GM18870 (cell line): ENCODE data around the gene LCN1.
"Not testable (repeated sequence)": the region's sequence is repeated elsewhere in the genome, so short reads cannot be mapped to it uniquely, and the experiment has no call there.

Source experiments
- ATAC-seq: cut with Tn5 transposase; IDR thresholded peaks from one replicate; pipeline ENCODE4 v1.9.1; 2021; ENCODE audit warnings: moderate library complexity; ENCODE audit not compliant: unreplicated experiment

The LCN1 gene

GRCh38 chr9:135522137-135522877 lies 1.1 kb downstream of the LCN1 start:
- no peak for ATAC-seq

- ATAC-seq: no peak
These were observed 1.7 kb downstream of the LCN1 start for GRCh38 chr9:135522931-135523330.

DNA sequence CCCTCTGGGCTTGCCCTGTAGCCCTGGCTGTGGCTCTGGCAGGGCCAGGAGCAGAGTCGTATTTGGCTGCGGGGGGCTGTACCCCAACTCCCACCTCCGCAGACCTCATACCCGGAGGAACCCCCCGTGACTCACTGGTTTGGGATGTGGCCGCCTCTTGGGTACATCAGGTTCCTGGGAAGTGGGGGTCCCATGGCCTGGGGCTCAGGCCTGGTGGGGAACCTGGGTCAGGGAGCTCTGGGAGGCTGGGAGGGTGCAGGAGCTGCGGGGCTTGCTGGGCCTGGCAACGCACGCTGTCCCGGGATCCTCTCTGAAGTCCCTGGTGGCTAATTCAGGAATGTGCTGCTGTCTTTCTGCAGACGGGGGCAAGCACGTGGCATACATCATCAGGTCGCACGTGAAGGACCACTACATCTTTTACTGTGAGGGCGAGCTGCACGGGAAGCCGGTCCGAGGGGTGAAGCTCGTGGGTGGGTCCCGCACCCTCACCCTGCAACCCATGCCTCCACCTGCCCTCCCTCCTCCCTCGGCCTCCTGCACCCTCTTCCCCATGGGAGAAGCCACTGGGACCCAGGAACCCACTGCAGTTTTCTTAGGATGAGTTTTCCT lies 2.4 kb downstream of the LCN1 start:
- no peak for ATAC-seq

DNA sequence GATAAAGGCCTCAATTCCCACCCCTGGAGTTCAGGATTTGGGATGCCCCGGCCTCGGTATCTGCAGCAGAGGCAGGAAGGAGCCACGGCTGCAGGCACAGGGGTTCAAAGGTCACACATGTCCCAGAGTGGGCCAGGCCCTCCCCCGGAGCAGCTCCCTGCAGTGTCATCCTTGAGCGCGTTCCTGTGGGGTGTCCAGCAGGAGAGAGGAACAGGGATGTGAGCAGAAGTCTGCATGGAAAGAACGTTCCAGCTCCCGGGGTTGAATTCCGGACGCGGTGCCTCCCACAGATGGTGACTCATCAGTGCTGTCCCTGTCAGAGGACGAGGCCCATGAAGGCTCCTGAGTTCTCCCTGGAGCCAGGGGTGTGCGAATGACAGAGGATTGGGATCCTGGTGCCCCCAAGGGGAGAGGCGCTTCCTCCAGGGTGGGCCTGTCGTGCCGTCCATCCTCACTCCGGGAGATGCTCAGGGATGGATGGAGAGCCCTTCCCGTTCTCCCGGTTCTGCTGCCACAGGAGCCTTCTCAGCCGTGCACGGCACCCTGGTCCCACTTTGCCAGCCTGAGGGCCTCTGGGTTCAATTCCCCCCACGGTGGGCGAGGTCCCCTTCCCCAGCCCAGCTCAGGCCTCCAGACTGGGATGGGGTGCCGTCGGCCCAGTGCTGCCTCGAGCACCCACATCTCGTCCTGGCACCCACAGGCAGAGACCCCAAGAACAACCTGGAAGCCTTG lies 3.1 kb downstream of the LCN1 start:
- no peak for ATAC-seq

DNA sequence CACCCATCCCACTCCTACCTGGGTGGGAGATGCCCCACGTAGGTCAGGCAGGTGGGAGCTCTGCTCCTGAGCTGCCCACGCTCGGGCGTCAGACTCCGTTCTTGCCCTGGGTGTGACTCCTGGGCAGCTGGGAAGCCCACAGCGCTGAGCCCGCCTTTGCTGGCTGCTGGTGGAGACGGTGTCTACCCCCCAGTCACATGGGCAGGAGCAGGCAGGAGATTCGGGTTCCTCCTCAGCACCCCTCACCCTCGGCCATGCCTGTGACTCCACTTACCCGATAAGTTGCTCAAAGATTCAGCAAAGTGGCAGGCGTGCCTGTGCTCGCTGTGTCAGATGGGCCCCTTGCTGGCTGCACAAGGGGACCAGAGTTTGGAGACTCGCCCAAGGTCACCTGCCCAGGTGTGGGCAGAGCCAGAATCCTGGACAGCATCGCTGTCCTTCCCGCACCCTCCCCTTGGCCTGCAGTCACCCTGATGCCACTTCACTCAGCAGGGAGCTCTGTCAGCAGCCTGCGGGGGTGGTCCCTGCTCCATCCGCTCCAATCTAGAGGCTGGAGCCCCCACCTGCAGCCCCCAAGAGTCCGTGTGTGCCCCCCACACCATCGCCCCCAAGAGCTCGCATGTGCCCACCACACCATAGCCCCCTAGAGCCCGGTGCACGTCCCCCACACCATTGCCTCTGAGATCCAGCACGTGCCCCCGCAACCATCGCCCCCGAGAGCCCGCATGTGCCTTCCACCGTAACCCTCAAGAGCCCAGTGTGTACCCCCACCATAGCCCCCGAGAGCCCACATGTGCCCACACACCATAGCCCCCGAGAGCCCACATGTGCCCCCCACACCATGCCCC lies 4.2 kb downstream of the LCN1 start:
- no peak for ATAC-seq

DNA sequence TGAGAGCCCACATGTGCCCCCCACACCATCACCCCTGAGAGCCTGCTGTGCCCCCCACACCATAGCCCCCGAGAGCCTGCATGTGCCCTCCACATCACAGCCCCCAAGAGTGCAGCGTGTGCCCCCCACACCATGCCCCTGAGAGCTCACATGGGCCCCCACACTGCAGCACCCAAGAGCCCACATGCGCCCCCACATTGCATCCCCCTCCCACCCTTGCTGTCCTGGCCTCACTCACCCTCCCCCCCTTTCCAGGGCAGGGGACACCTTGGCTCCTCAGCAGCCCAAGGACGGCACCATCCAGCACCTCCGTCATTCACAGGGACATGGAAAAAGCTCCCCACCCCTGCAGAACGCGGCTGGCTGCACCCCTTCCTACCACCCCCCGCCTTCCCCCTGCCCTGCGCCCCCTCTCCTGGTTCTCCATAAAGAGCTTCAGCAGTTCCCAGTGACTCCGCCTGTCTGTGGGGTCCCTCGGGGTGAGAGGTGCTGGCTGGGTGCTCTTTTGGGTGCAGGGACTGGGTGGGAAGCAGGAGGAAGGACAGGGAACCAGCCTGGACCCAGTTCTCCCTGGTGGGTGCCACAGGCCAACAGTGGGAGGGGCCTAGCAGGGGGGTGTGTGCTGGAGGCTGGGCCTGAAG lies 5.0 kb downstream of the LCN1 start:
- no peak for ATAC-seq

- ATAC-seq: no peak
These were observed 5.7 kb downstream of the LCN1 start for GRCh38 chr9:135526730-135527571.

- ATAC-seq: not testable (repeated sequence)
These were observed 7.7 kb downstream of the LCN1 start for GRCh38 chr9:135528842-135529435.

- ATAC-seq: no peak
These were observed 8.9 kb downstream of the LCN1 start for GRCh38 chr9:135530146-135530545.

- no peak for ATAC-seq
These were observed 9.9 kb downstream of the LCN1 start for GRCh38 chr9:135531096-135531495.

DNA sequence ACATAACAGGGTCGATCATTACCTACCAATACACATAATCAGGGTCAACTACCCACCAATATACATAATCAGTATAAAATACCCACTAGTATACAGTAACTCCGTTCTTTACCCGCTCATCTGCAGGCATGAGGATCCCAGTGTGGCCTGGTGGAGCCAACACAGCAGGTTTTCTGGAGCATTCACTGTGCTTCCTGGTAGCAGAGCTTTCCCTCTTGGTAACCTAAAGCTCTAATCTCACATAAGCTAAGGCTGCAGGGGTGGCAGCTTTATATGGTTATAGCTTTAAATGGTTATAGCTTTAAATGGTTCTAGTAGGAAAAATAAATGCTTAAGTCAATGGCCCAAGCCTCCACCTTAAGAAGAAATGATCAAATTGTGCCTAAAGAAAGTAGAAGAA lies 11.9 kb downstream of the LCN1 start:
- no peak for ATAC-seq

DNA sequence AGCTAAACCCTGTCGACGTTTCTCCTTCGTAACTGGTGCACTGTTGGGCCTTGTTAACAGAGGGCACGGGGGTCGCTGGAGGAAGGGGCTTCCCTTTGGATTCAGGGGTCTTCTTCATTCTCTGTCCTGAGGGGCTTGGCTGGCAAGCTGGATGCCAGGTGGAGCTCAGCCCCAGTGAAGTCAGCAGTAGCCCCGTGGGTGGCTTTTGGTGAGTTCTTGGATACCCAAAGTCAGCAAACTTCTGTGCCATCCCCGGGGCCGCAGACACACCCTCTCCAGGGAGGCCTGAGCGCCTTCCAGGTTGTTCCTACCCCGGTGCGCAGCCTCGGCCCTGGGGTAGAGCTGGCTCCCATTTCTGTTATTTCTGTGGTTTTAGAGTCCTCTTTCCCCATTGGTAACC lies 12.4 kb downstream of the LCN1 start:
- no peak for ATAC-seq

DNA sequence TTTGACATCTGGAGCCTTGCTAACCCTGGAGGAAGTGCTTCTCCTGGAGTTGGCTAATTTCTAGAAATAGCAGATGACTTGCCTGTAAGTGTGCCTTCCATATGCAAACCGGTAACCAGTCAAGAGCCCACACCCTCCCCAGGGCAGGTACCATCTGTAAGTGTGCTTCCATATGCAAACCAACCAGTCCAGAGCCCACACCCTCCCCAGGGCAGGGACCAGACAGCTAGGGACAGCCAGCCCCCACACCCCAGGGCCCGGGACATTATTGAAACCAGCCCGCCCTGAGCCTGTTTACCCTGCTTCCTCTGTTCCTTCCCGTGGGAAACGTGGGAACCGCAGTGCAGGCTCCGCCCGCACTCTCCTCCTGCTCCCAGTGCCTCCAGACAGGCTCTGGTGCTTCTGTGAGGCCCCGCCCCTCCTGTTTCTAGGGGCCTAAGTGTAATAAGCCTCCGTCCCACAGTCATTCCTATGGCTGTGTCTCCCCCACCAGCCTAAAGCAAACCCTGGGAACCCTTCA lies 13.0 kb downstream of the LCN1 start:
- not testable (repeated sequence) for ATAC-seq

DNA sequence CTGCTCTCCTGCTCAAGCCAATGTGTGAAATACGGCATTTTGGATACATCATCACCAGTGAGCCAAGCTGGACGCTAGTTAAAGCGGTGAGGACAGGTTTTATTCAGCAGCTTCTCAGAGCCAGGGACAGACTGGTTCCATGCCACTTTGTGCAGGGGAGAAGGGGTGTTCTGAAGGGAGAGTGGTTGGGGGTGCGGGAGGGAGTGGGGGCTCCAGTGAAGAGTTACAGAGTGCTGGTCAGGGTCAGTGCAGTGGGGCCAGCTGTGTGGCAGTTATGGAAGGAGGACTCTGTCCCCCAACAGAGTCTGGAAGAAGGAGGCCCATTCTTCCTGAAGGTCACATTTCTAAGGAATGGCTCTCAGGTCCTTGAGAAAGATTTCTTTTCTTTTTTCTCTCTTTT lies 13.6 kb downstream of the LCN1 start:
- ATAC-seq: not testable (repeated sequence)

- ATAC-seq: not testable (repeated sequence)
These were observed 14.4 kb downstream of the LCN1 start for GRCh38 chr9:135535631-135536030.

DNA sequence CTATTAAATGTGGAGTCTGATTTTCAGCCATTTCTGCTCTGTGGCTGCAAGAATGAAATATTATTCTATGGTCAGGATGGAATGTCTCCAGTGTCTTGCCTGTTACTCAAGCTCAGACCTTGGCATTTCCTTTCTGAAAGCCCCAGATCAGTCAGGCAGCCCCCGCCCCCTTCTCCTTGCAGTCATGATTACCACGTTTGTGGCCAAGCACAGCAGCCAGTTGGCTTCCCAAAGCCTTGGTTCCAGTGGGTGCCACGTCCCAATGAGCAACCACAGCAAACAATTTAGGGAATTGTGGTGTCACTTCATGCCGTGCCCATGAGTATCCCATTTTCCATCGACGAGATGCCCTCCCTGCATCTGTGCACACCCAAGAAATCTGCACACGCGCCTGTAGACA lies 15.0 kb downstream of the LCN1 start:
- ATAC-seq: no peak

DNA sequence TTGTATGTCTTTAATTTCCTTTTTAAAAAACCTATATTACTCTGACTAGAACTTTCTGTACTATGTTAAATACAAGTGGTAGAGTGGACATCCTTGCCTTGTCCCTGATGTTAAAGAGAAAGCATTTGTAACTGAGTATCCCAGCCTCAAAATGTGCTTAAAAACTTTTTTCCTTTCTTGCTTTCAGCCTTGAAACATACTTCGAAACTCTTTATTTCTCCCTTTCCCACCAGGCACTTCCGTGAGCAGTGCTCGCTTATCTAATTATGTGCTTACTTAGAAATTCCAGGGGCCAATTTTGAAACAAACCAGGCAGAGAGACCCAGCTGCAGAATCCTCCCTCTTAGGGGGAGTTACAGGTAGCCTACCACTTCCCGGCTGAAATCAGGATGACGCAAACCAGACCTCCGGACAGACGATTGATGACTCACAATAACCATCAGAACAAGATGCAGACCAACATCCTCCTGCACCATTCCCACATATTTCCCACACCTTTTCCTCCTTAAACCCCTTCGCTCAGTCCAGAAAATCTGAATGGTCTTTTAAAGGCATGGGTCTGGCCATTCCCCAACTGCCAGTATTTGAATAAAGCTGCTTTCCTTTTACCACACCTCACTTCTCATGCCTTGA lies 22.1 kb downstream of the LCN1 start:
- ATAC-seq: not testable (repeated sequence)

DNA sequence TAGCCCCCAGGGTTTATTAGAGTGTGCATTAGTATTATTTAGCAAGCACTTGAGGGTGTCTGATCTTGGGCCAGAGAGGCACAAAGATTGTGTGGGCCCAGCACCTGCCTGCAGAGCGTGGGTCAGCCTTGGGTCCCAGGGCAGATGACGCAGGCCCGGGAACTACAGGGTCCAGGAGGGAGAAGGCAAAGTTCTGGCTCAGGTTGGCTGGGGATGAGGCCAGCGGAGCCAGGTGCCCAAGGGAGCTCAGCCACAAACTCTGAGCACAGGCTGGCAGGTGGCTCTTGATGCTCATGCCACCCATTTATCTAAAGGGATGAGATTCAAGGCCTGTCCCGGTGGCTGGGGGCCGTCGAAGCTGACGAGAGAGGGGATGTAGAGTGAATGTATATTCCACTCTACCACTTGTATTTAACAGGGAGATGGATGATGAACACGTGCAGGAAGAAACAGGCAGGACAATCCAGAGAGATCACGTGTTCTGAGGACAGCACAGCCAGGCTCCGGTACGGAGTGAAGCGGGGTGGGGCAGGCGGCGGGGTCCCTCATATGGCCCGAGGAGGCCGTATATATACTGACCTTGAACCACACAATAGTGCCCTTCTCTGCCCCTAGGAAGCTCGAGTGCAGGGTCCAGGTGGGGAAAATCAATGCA lies 23.9 kb downstream of the LCN1 start:
- ATAC-seq: no peak
